GM12878 (cell line): ENCODE results near the gene TDRD9. TPM values are rescaled to one million over a fixed set of nuclear protein-coding genes. Genes with fewer than 3 reads are reported as not detected.

Source experiments
- ATAC-seq: fragments of 200-7000 bp; cut with Tn5 transposase; 3 replicates; pipeline ENCODE4 v1.9.1; 2020; ENCODE audit warnings: mild to moderate bottlenecking, moderate library complexity
- BruUV-seq: library from RNA; stranded (reverse); fragments of 400-500 nt; replicated peaks from 2 replicates; lab custom pipeline; 2021; lab: Mats Ljungman, UMichigan
- CTCF ChIA-PET: fragments of 300-600 bp; sonication (Branson Sonifier 250); formaldehyde crosslinking; extraction: SDS; loops from one replicate; lab custom pipeline; 2021; ENCODE audit warnings: inconsistent platforms; lab: Yijun Ruan, JAX
- POLR2A ChIA-PET: fragments of 350-600 bp; formaldehyde crosslinking; extraction: SDS; loops from one replicate; lab custom pipeline; 2021; ENCODE audit warnings: inconsistent platforms; lab: Charles Lee
- RAD21 ChIA-PET: fragments of 300-600 bp; sonication (Branson Sonifier 250); formaldehyde crosslinking; loops from one replicate; lab custom pipeline; 2023; ENCODE audit warnings: antibody characterized with exemption; ENCODE audit not compliant: unreplicated experiment; lab: Charles Lee
- SMC1A ChIA-PET: fragments of 300-600 bp; sonication (Branson Sonifier 250); formaldehyde crosslinking; loops from one replicate; lab custom pipeline; 2023; ENCODE audit not compliant: unreplicated experiment, uncharacterized antibody; lab: Charles Lee
- DNase-seq: peaks from one replicate; pipeline ENCODE4 v3.0.0-alpha.2; 2011; ENCODE audit warnings: low read depth, low spot score
- FAIRE-seq: peaks from 3 replicates; lab custom pipeline; 2011; peaks lifted over from hg19 to GRCh38; lab: Jason Lieb, UNC
- H2AFZ ChIP-seq: 2 replicates; pipeline ENCODE4 v1.6.0; 2011; ENCODE audit warnings: low read depth, low read length, control low read depth; ENCODE audit not compliant: control insufficient read depth
- H3K27ac ChIP-seq: 2 replicates; pipeline ENCODE4 v1.5.1; 2011; ENCODE audit warnings: control low read depth; ENCODE audit not compliant: control insufficient read depth, insufficient read depth
- H3K27me3 ChIP-seq, 2 experiments: replicated peaks in 1 of 2; 2 replicates each; pipeline versions ENCODE4 v1.6.0 to v1.6.1; 2011; ENCODE audit warnings: low read length in 1 of 2; ENCODE audit not compliant: control insufficient read depth in 2 of 2, insufficient read depth in 2 of 2
- H3K36me3 ChIP-seq, 2 experiments: 2 replicates each; pipeline ENCODE4 v1.5.1; 2011; ENCODE audit warnings: low read length in 1 of 2; ENCODE audit not compliant: control insufficient read depth in 2 of 2, insufficient read depth in 2 of 2
- H3K4me1 ChIP-seq: 2 replicates; pipeline ENCODE4 v1.6.1; 2011; ENCODE audit warnings: mild to moderate bottlenecking, low read length, moderate library complexity, mixed read lengths; ENCODE audit not compliant: control insufficient read depth, insufficient read depth
- H3K4me2 ChIP-seq: 2 replicates; pipeline ENCODE4 v1.6.0; 2011; ENCODE audit warnings: control low read depth; ENCODE audit not compliant: control insufficient read depth, insufficient read depth
- H3K4me3 ChIP-seq: fragments of 200-600 bp; sonication (generic); 2 replicates; pipeline ENCODE4 v1.5.1; 2016
- H3K79me2 ChIP-seq: 2 replicates; pipeline ENCODE4 v1.6.0; 2011; ENCODE audit warnings: low read length; ENCODE audit not compliant: control insufficient read depth, insufficient read depth
- H3K9ac ChIP-seq: 2 replicates; pipeline ENCODE4 v1.8.0; 2011; ENCODE audit warnings: low read length, control low read depth, mixed read lengths; ENCODE audit not compliant: control insufficient read depth, insufficient read depth
- H3K9me3 ChIP-seq: replicated peaks from 3 replicates; pipeline ENCODE4 v1.5.1; 2011; ENCODE audit warnings: mild to moderate bottlenecking, low read length; ENCODE audit not compliant: control insufficient read depth, insufficient read depth
- H4K20me1 ChIP-seq: 2 replicates; pipeline ENCODE4 v1.6.0; 2011; ENCODE audit not compliant: control insufficient read depth, insufficient read depth
- IKZF2 ChIP-seq, 2 experiments: fragments of 450-650 bp; IDR thresholded peaks; 2 replicates each; pipeline ENCODE4 v1.6.1; 2017; ENCODE audit warnings: mild to moderate bottlenecking in 2 of 2, moderate library complexity in 2 of 2
- WGBS: methylation state at CpG from one replicate; pipeline ENCODE4 v1.1.6; 2016; ENCODE audit warnings: low lambda C conversion rate; ENCODE audit not compliant: insufficient replicate concordance, insufficient coverage; ENCODE audit errors: missing lambda C conversion rate; 5-methylcytosine and 5-hydroxymethylcytosine counted together
- in situ Hi-C: fragments of 300-500 bp; cut with MboI; formaldehyde crosslinking; loops from 9 replicates; pipeline ENCODE4 v1.14.3; 2018; ENCODE audit warnings: mixed read lengths
- intact Hi-C: fragments of 100-400 bp; cut with micrococcal nuclease; formaldehyde crosslinking; loops from one replicate; pipeline ENCODE4 v1.14.2; 2022; ENCODE audit not compliant: unreplicated experiment
- polyA plus RNA-seq, 11 experiments: library from polyadenylated mRNA; depleted of rRNA in 4 of 11; unstranded in 6 of 11; stranded (reverse) in 5 of 11; fragments of >200 nt; fragmentation: Nextera tagmentation in 4 of 11; fragmentation: Illumina TruSeq in 1 of 11; extraction: Ambion mirVana in 4 of 11; extraction: Trizol in 1 of 11; gene quantifications; 1 replicate in 1 of 11; 2 replicates in 10 of 11; pipeline versions ENCODE4 v1.2.1 to v1.2.3, GENCODE V29; 2011 to 2016; ENCODE audit warnings: inconsistent platforms in 2 of 11, missing spikeins in 2 of 11, low read depth in 1 of 11
- total RNA-seq, 4 experiments: library from RNA; depleted of rRNA in 3 of 4; stranded (reverse); fragments of >200 nt in 3 of 4; fragmentation: Illumina TruSeq in 1 of 4; extraction: Trizol in 1 of 4; gene quantifications; 2 replicates each; pipeline versions ENCODE4 v1.2.1 to v1.2.3, GENCODE V29; 2013 to 2021
- TF ChIP-seq, protein P1 (sequence below): fragments of 450-650 bp; IDR thresholded peaks from 2 replicates; pipeline ENCODE4 v1.6.1; 2017; ENCODE audit warnings: mild to moderate bottlenecking, moderate library complexity

TDRD9 gene
- total and polyA plus RNA-seq, 10 of the 15 experiments (the other 5 are each of a cell fraction or from before 2014, with no cell fraction given): 0.12 TPM; not detected in 9

- H3K4me1 ChIP-seq: no peaks in the 10 kb centered on the region
- ChIA-PET SMC1A (no interaction called here), RAD21 (no interaction called here), CTCF (no interaction called here), POLR2A (no interaction called here)
- 0 out of 4 replicates have a peak, but pooled peaks cover 0 to 1% of the 10 kb centered on the region in 2 experiments for H3K27me3 ChIP-seq
- in situ Hi-C loops: no loop called here
- no peak overlapping the region for H2AFZ ChIP-seq
- intact Hi-C loops: no loop called here
- DNase-seq: no peak
- no peak overlapping the region for H3K27ac ChIP-seq
- H3K4me3 ChIP-seq: no peak overlapping the region
- H3K36me3 ChIP-seq: no peaks in the 10 kb centered on the region
- ATAC-seq: no peak
- H3K9me3 ChIP-seq: no peaks in the 10 kb centered on the region
- H3K9ac ChIP-seq: no peak overlapping the region
- 35% methylated on average over 22 of the region's 23 CpGs for WGBS
- no peak overlapping the region for H3K4me2 ChIP-seq
- BruUV-seq: no TSS peak
- no peaks in the 10 kb centered on the region for H3K79me2 ChIP-seq
- no peak for FAIRE-seq
- no peaks in the 10 kb centered on the region for H4K20me1 ChIP-seq
- TF ChIP-seq, protein P1, sequence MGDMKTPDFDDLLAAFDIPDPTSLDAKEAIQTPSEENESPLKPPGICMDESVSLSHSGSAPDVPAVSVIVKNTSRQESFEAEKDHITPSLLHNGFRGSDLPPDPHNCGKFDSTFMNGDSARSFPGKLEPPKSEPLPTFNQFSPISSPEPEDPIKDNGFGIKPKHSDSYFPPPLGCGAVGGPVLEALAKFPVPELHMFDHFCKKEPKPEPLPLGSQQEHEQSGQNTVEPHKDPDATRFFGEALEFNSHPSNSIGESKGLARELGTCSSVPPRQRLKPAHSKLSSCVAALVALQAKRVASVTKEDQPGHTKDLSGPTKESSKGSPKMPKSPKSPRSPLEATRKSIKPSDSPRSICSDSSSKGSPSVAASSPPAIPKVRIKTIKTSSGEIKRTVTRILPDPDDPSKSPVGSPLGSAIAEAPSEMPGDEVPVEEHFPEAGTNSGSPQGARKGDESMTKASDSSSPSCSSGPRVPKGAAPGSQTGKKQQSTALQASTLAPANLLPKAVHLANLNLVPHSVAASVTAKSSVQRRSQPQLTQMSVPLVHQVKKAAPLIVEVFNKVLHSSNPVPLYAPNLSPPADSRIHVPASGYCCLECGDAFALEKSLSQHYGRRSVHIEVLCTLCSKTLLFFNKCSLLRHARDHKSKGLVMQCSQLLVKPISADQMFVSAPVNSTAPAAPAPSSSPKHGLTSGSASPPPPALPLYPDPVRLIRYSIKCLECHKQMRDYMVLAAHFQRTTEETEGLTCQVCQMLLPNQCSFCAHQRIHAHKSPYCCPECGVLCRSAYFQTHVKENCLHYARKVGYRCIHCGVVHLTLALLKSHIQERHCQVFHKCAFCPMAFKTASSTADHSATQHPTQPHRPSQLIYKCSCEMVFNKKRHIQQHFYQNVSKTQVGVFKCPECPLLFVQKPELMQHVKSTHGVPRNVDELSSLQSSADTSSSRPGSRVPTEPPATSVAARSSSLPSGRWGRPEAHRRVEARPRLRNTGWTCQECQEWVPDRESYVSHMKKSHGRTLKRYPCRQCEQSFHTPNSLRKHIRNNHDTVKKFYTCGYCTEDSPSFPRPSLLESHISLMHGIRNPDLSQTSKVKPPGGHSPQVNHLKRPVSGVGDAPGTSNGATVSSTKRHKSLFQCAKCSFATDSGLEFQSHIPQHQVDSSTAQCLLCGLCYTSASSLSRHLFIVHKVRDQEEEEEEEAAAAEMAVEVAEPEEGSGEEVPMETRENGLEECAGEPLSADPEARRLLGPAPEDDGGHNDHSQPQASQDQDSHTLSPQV: no peak
- TF ChIP-seq IKZF2 (IDR thresholded peaks at IDR 0.05): no peak
Observed at GRCh38 chr14:104100171-104101085, 172.2 kb downstream of the TDRD9 start.
